HepG2 (cell line): ENCODE data around the gene TTLL4. TPM values are rescaled to one million over a fixed set of nuclear protein-coding genes. Genes with fewer than 3 reads are reported as not detected.
A peak's percentile ranks its signal among the peaks of the same experiment; 100 is the strongest.

Experiments used
- ATAC-seq: fragments of 200-7000 bp; cut with Tn5 transposase; 3 replicates; pipeline ENCODE4 v1.9.1; 2020; ENCODE audit warnings: mild to moderate bottlenecking, moderate library complexity
- BruUV-seq: library from RNA; stranded (reverse); fragments of 400-500 nt; replicated peaks from 2 replicates; lab custom pipeline; 2021; lab: Mats Ljungman, UMichigan
- CTCF ChIA-PET: fragments of 300-600 bp; formaldehyde crosslinking; extraction: SDS; loops from one replicate; lab custom pipeline; 2021; ENCODE audit warnings: low total read pairs, inconsistent platforms, low intra/inter-chr PET ratio; lab: Yijun Ruan, JAX
- POLR2A ChIA-PET: fragments of 350-600 bp; sonication (Branson Sonifier 250); formaldehyde crosslinking; loops from one replicate; lab custom pipeline; 2020; ENCODE audit warnings: antibody characterized with exemption, inconsistent platforms; lab: Yijun Ruan, JAX
- DNase-seq: peaks from one replicate; pipeline ENCODE4 v3.0.0-alpha.2; 2015; ENCODE audit warnings: low spot score
- FAIRE-seq: peaks from 3 replicates; lab custom pipeline; 2011; peaks lifted over from hg19 to GRCh38; lab: Jason Lieb, UNC
- H2AFZ ChIP-seq: one replicate; pipeline ENCODE4 v1.6.1; 2011; ENCODE audit warnings: low read length, inconsistent platforms
- H3K27ac ChIP-seq: fragments of 300-600 bp; 3 replicates; pipeline ENCODE4 v1.8.0; 2011; ENCODE audit warnings: mixed run types, mild to moderate bottlenecking, mixed read lengths, low read length, inconsistent platforms; ENCODE audit not compliant: insufficient read depth; ENCODE audit errors: extremely low read length
- H3K27me3 ChIP-seq, 2 experiments: fragments of 200-600 bp in 1 of 2; 2 replicates in 1 of 2; 3 replicates in 1 of 2; pipeline versions ENCODE4 v1.6.0 to v1.8.0; 2011; ENCODE audit warnings: low read length in 2 of 2, mild to moderate bottlenecking in 2 of 2, moderate library complexity in 2 of 2, inconsistent platforms in 1 of 2; ENCODE audit not compliant: insufficient read depth in 2 of 2, control insufficient read depth in 1 of 2
- H3K36me3 ChIP-seq, 2 experiments: fragments of 200-600 bp in 1 of 2; replicated peaks in 1 of 2; 2 replicates in 1 of 2; 3 replicates in 1 of 2; pipeline versions ENCODE4 v1.5.1 to v1.8.0; 2011; ENCODE audit warnings: low read length in 2 of 2, inconsistent platforms in 1 of 2; ENCODE audit not compliant: insufficient read depth in 2 of 2, control insufficient read depth in 1 of 2
- H3K4me1 ChIP-seq: 2 replicates; pipeline ENCODE4 v1.5.1; 2012; ENCODE audit warnings: low read length, inconsistent platforms; ENCODE audit not compliant: insufficient read depth
- H3K4me2 ChIP-seq: 2 replicates; pipeline ENCODE4 v1.6.0; 2011; ENCODE audit warnings: low read depth, low read length, inconsistent platforms
- H3K4me3 ChIP-seq, 3 experiments: fragments of 200-600 bp in 1 of 3; sonication (generic), shearing (Covaris generic) in 1 of 3; replicated peaks in 1 of 3; 2 replicates each; pipeline ENCODE4 v1.5.1; 2011 to 2016; ENCODE audit warnings: low read length in 3 of 3, inconsistent platforms in 2 of 3, low read depth in 2 of 3, mild to moderate bottlenecking in 2 of 3, control low read depth in 1 of 3, mixed read lengths in 1 of 3; ENCODE audit not compliant: insufficient read depth in 1 of 3
- H3K79me2 ChIP-seq: one replicate; pipeline ENCODE4 v1.6.1; 2011; ENCODE audit warnings: low read length, inconsistent platforms; ENCODE audit not compliant: insufficient read depth
- H3K9ac ChIP-seq: 2 replicates; pipeline ENCODE4 v1.6.0; 2011; ENCODE audit warnings: mild to moderate bottlenecking, low read depth, low read length, inconsistent platforms; ENCODE audit not compliant: insufficient read depth
- H3K9me3 ChIP-seq: 2 replicates; pipeline ENCODE4 v1.5.1; 2012; ENCODE audit warnings: mild to moderate bottlenecking, low read length
- H4K20me1 ChIP-seq: 2 replicates; pipeline ENCODE4 v1.6.0; 2011; ENCODE audit warnings: inconsistent platforms, mild to moderate bottlenecking, low read length, moderate library complexity; ENCODE audit not compliant: insufficient read depth
- DNMT1 ChIP-seq: sonication (generic); formaldehyde crosslinking; IDR thresholded peaks from 2 replicates; pipeline ENCODE4 v1.5.1; 2020; ENCODE audit warnings: mild to moderate bottlenecking, missing genetic modification reagents
- FOSL1 ChIP-seq: sonication (generic); formaldehyde crosslinking; IDR thresholded peaks from 2 replicates; pipeline ENCODE4 v1.9.0; 2021; ENCODE audit warnings: missing genetic modification reagents, borderline replicate concordance
- FOXC1 ChIP-seq: sonication (generic); formaldehyde crosslinking; IDR thresholded peaks from 2 replicates; pipeline ENCODE4 v1.8.0; 2022; ENCODE audit warnings: mild to moderate bottlenecking, missing genetic modification reagents, borderline replicate concordance
- FOXK2 ChIP-seq: fragments of 450-650 bp; IDR thresholded peaks from 2 replicates; pipeline ENCODE4 v1.6.1; 2016
- RBM22 ChIP-seq: fragments of 200-400 bp; formaldehyde crosslinking; optimal IDR thresholded peaks from 2 replicates; pipeline ENCODE3; 2017; ENCODE audit warnings: mild to moderate bottlenecking, low read length, moderate library complexity
- ZMYM3 ChIP-seq: sonication (generic); formaldehyde crosslinking; IDR thresholded peaks from 2 replicates; pipeline ENCODE4 v1.5.1; 2020; ENCODE audit warnings: mild to moderate bottlenecking, missing genetic modification reagents
- WGBS: methylation state at CpG from one replicate; pipeline ENCODE4 v1.1.6; 2017; ENCODE audit warnings: low lambda C conversion rate; 5-methylcytosine and 5-hydroxymethylcytosine counted together
- in situ Hi-C: cut with HindIII; loops from 2 replicates; pipeline ENCODE4 v1.10.0; 2017; ENCODE audit warnings: low pct_unique_long_range_greater_than_20kb; ENCODE audit not compliant: extremely low pct_ligation_motif_present
- intact Hi-C: fragments of 100-400 bp; cut with micrococcal nuclease; formaldehyde crosslinking; loops from one replicate; pipeline ENCODE4 v1.10.0; 2022; ENCODE audit not compliant: unreplicated experiment
- polyA plus RNA-seq, 8 experiments: library from polyadenylated mRNA; depleted of rRNA in 3 of 8; stranded (reverse) in 7 of 8; unstranded in 1 of 8; fragments of >200 nt; fragmentation: Illumina TruSeq in 4 of 8; extraction: Trizol in 4 of 8; gene quantifications; 2 replicates each; pipeline versions ENCODE4 v1.2.1 to v1.2.3, GENCODE V29; 2011 to 2016; ENCODE audit warnings: low read depth in 4 of 8, missing spikeins in 1 of 8, mixed read lengths in 1 of 8; ENCODE audit not compliant: insufficient read depth in 1 of 8
- total RNA-seq, 5 experiments: library from RNA; depleted of rRNA; stranded (reverse); fragments of >200 nt; fragmentation: Illumina TruSeq; extraction: Trizol; gene quantifications; 2 replicates each; pipeline ENCODE4 v1.2.3, GENCODE V29; 2016; ENCODE audit warnings: low read depth in 1 of 5
- TF ChIP-seq, protein P1 (sequence below): sonication (generic); formaldehyde crosslinking; IDR thresholded peaks from 2 replicates; pipeline ENCODE4 v1.5.1; 2020; ENCODE audit warnings: missing genetic modification reagents, mild to moderate bottlenecking, borderline replicate concordance

Gene TTLL4
- total and polyA plus RNA-seq, 2 of the 13 experiments (the other 11 are each of a cell fraction or from before 2014, with no cell fraction given) = 77.5 to 84.6 TPM

DNA sequence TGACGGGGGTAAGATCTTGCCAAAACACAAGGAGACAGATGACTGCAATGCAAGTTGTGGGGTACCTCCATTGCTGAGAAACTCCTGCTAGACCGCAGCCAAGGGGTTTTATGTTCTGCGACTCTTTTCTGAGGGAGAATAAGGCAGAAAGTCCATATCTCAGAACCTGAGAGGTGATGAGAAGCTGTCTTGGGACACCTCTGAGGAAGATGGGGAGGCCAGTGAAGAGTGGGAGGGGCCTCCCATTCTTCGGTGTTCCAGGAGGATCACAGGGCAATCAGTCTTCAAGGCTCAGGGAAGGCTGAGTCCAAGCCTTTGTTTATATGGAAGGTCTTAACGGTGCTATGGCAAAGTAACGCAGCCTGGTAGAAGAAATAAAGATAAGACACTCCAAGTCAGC lies 89.4 kb downstream of the TTLL4 start:
- POLR2A ChIA-PET = no interaction called here
- no peak for ATAC-seq
- Histone ChIP-seq H3K4me1 (peaks cover 4% of the 10 kb centered on the region), H2AFZ (no peak overlapping the region), H3K27me3 (no peaks in the 10 kb centered on the region), H3K4me3 (no peak overlapping the region), H3K79me2 (peaks cover 46% of the 10 kb centered on the region), H3K4me2 (no peak overlapping the region), H3K27ac (no peak overlapping the region), H3K9ac (no peak overlapping the region), H3K36me3 (peaks cover 7 to 18% of the 10 kb centered on the region in 2 experiments; a peak in 4 of 5 replicates), H4K20me1 (no peaks in the 10 kb centered on the region), H3K9me3 (peaks cover 9% of the 10 kb centered on the region)
- TF ChIP-seq RBM22 = peak; percentile 43
- no peak for TF ChIP-seq FOXC1 (CRISPR knock-in tag)
- no peak for TF ChIP-seq DNMT1
- CTCF ChIA-PET = no interaction called here
- FAIRE-seq = no peak
- BruUV-seq = no TSS peak
- no peak for DNase-seq
- WGBS = 98% methylated on average over 6 of the region's 6 CpGs
- in situ Hi-C loops (no loop called here), intact Hi-C loops (no loop called here)

DNA sequence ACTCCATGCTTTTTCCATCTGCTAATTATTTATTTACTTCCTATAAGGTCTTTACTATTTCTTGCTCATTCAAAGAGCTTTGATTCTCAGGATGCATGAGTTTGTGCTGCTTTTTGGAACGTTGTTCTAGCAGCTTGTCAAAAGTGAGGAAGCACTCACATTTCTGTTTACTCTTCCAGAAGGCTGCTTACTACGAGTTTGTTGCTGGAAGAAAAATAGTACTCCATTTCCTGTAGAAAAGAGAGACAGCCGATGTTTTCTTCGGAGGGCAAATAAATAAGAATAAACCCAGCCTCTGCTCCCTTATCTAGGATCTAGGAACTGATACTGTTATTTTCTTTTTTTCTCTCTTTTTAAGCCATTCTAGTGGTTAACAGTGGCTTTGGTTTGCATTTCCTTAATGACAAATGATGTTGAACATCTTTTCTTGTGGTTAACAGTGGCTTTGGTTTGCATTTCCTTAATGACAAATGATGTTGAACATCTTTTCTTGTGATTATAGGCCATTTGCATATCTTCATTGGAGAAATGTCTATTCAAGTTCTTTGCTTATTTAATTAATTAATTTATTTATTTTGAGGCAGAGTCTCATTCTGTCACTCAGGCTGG lies 91.9 kb downstream of the TTLL4 start:
- Histone ChIP-seq H3K4me3 (no peak overlapping the region), H3K9ac (no peak overlapping the region), H3K27me3 (no peaks in the 10 kb centered on the region), H3K36me3 (peaks cover 7 to 18% of the 10 kb centered on the region in 2 experiments; a peak in 4 of 5 replicates), H3K27ac (no peak overlapping the region), H3K9me3 (peaks cover 9% of the 10 kb centered on the region), H2AFZ (no peak overlapping the region), H4K20me1 (peaks cover 3% of the 10 kb centered on the region; the same call in 1 of the 2 replicates), H3K79me2 (peaks cover 46% of the 10 kb centered on the region), H3K4me1 (peaks cover 29% of the 10 kb centered on the region)
- CTCF ChIA-PET = interaction anchor here (0.6 kb wide), 1 partner anchor 70 kb away, joined by 3 read pairs; no protein-coding TSS in a partner anchor
- ATAC-seq (no peak), DNase-seq (no peak), FAIRE-seq (no peak)
- POLR2A ChIA-PET = interaction anchor here (1.1 kb wide), 1 partner anchor 21 kb away, joined by 3 read pairs; the partner anchor contains the start of gene CYP27A1
- BruUV-seq = no TSS peak
- in situ Hi-C loops (no loop called here), intact Hi-C loops (no loop called here)
- TF ChIP-seq ZMYM3 (no peak), FOSL1 (no peak), FOXK2 (no peak)
- TF ChIP-seq, protein P1, sequence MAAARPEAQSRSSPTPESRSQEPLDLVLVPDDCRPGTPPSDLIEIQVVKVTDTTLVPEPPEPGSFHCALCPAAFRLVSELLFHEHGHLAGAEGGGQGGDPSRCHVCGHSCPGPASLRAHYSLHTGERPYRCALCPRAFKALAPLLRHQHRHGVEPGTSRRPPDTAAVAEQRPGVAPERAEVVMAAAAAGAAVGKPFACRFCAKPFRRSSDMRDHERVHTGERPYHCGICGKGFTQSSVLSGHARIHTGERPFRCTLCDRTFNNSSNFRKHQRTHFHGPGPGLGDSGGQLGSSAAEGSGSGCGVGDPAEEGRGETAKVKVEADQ = no peak
- TF ChIP-seq, all 625 proteins: peak for 0
- WGBS = 85% methylated on average over 4 of the region's 4 CpGs
- no peak overlapping the region for H3K4me2 ChIP-seq
